GM18858 (cell line): ENCODE measurements around the gene IGF2BP2.
"Not testable (repeated sequence)": the region's sequence is repeated elsewhere in the genome, so short reads cannot be mapped to it uniquely, and the experiment has no call there.

Experiments
- ATAC-seq: cut with Tn5 transposase; IDR thresholded peaks from one replicate; pipeline ENCODE4 v1.9.1; 2021; ENCODE audit not compliant: unreplicated experiment

Gene IGF2BP2

DNA sequence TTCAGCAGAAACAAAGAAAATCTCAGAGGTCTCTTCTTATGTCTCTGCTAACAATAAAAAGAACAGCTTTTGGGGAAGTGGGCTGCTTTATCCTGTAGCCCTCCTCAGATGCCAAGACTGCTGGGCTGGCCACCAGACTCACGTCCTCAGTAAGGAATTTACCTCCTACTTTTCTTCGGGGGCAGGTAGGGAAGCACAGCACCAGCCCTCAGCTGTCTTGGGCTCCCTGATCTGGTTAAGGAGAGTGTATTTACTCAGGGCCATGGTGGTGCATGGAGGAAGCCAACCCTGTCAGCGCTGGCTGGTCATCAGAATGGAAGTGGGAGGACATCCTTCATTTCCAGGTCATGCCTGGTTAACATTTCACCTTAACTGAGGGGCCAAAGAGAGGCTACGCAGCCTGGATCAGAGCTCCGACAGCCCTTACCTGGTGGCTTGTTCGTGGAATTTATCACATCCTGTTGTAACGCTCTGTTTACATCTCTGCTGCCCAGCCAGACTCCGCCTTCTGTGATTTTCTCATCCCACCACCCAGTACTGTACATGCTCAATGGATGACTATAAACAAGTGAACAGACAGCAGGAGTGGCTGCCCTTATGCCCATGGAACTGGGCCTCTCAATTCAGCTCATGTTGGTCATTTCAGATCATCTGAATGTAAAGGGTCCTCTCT, 108.3 kb downstream of the IGF2BP2 start:
- ATAC-seq: no peak

DNA sequence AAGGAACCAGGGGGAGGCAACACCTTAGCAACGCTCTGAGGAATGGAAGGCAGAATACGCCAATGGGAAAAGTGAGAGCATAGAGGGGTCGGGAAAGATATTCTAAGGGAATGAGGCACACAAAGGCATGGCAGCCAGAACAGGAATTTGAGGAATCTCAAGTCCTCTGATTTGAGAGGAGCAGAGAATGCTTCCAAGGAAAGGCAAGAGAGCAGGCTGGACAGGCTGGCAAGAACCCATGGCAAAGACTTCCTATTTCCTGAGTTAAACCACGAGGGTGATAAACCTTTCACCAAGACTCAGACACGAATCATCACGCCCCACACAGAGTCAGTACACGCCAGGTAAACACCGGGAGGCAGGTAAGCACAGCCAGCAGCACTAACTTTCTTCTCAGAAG, 109.8 kb downstream of the IGF2BP2 start:
- no peak for ATAC-seq

DNA sequence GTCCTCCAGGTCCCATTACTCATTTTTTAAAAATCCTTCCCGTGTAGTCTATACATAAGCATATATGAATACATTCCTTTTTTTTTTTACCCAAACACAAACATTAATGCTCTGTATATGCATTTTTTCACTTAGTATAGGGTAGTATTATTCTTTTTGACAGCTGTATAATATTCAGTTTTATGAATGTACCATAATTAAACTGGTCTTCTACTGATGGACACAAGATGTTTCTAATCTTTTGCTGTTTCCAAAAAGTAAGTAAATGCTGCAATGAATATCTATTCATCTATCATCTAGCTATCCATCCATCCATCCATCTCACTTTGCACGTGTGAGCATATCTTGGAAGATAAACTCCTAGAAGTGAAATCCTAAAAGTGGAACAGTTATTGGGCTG, 110.8 kb downstream of the IGF2BP2 start:
- no peak for ATAC-seq

DNA sequence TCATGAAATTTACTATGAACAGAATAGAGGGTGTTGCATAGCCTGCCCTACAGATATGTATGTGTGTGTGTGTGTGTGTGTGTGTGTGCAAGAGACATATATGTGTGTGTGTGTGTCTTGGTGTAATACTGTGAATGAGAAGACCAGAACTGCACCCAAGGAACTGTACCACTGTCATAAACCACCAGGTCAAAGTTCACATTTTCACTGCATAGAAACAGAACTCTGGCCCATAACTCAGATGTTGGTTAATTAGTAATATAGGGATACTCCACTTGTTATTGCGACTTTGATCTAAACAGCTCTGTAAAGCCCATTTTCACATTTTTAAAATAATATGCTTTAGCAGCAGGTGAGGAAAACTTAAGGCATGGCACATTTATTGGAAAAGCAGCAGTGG, 111.8 kb downstream of the IGF2BP2 start:
- no peak for ATAC-seq

DNA sequence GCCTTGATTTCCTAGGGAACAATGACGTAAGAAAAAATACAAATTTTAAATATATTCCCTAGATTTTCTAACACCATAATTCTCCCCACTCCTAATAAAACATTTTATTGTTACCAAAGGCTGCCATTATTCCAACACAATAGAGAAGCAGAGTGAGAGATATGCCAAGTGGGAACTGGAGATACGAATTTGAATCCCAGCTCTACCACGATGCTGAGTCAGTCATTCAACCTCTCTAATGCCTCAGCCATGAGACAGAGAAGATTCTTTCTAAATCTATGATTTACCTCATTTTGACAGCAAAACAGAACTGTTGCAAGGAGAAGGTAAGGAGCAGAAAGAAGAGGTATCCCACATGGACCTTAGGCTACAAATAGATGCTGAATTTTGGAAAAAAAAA, 112.5 kb downstream of the IGF2BP2 start:
- no peak for ATAC-seq

DNA sequence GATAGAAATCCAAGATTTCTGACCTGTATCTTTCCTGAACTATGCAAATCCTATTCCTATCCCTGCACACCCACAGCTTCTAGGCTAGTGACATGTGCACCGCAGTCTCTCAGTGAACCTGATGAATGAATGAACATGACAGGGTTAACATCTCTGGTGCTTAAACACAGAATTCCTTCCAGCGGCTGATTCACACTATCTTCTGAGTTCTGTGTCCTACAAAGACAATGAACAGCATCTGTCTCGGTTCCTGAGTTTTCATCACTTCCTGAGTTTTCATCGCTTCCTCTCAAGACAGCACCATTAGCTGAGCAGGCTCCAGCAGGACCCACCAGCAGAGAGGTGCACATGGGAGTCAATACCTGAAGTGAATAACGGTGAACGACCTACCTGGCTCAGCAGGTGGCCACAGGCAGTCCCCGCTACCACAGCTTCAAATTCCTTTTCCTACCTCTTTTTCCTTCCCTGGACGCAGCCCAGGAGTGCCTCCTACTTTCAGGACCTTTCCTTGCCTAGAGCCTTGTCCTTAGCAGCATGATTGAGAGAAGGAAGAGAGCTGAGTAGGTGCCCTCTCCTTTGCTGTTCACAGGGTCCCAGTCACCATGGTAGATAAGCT, 113.5 kb downstream of the IGF2BP2 start:
- ATAC-seq: no peak

DNA sequence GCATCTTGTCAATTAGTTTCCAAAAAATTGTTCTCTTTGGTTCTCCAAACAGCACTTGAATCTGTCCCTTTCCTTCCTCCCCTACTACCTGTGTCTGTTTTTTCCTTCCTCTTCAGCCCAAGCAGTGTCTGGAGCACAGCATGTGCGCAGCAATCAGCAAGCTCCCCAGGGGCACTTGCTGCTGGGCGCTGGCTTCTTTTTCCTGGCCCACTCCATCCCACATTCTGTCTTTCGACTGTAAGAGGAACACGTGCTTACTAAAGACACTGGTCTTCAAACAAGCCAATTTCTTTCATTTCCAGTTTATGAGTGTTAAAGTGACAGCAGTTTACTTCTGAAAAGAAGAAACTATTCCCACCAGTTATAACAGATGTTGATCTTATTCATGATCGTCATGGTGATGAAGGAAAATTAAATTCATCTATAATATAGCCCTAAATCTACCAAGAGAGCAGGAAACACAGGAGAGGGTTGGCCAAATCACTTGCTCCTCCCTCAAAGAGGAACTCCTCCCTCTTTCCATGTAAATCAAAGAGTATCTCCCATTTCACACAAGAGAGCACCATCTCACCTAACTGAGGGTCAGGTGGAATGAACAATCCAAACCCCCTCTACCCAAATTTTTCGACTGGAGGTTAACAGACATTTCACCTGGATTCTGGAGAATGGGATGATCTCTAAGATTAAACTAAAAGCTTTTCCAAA, 115.4 kb downstream of the IGF2BP2 start:
- ATAC-seq: no peak

DNA sequence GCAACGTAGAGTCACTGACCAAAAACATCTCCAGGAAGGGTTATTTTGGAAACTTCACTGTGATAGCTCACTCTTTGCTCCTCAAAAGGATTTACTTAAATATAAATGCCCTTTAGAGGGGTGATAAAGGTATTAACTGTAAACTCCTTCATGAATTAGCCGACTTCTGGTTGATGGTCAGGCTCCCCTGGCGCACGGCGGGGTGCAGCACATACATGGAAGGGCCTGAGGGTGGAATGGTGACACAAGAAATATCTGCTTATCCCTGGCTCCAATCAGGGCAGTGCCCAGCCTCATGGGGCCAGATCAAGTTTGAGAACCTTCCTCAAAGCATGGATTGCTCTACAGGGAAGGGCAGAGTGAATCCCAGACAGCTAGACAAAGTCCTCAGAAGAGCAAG, 116.5 kb downstream of the IGF2BP2 start:
- no peak for ATAC-seq

DNA sequence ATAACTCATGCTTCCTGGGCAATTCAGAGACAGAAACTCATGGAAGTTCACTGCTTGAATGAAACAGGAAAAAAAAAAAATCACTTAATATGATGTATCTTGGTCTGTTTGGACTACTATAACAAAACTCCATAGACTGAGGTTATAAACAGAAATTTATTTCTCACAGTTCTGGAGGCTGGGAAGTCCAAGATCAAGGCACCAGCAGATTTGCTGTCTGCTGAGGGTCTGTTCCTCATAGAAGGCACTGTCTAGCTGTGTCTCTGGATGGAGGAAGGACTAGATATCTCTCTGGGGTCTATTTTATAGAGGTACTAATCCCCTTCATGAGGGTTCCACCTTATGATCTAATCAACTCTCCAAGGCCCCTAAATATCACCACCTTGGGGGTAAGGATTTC, 119.3 kb downstream of the IGF2BP2 start:
- no peak for ATAC-seq

DNA sequence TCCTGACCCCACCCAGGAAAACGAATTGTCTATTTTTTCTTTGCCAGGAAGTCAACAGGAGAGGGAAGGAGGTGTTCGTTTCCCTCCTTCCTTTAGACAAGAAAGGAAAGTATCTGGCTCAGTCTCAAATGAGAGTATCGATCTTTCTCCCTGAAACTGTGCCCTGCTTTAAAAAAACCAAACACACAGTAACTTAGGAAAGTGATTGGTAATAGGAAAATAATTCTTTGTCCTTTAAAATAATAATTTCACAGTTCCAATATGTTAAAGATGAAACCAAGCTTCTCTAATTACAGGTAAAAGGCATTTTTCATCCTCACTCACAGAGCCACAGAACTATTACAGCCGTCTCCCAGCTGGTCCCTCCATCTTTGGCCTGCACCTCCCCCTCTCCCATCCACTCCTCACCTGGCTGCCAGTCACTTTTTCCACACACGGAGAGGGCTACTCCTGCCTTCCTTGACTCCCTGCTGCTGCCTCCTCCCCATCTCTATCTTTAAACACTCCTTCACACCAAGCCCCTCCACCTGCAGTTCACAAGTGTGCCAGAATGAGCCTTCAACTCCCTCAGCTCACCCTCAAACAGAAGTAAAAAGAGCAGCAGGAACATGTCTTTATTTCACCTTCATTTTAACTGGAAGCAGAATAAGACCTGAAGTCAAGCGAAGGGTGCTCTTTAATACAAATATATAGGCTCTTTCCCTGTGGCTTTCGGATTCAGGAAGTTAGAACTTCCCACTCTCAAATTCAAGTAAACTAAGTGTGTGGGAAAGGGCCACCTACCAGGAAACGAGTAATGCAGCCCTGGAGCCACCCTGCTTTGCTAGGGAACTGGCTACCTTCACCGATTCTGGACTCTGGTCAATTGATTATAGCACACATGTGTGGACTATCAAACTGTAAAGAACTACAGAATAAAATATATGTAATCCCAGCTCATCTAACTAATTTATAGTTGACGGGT, 122.3 kb downstream of the IGF2BP2 start:
- no peak for ATAC-seq

DNA sequence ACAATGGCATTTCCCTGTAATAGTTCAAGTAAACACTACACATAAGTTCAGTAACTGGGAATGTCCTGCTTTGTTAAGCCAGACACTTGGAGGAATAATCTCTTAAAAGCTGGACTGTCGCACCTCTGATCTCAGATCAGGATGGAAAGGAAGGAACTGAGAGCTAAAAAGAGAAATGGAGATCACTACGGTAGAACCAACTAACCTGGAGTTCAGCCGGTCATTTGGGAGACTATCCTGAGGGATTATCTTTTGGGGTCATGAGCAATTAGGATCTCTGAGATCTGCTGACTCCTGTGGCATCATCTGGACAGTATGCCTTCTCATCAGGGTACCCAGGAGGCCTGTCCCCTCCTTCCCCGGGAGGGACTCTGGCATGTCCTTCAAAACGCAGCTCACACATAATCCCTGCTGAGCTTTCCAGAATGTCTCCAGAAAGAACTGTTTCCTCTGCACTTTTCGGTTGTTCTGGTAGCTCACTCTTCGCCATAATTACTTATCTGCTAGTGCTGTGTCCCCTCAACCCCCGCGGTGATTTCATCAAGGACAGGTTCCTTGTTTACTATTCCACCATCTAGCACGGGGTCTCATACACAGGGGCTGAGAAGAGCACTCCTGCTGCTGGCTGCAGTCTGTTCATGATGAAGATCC, 123.1 kb downstream of the IGF2BP2 start:
- ATAC-seq: no peak

DNA sequence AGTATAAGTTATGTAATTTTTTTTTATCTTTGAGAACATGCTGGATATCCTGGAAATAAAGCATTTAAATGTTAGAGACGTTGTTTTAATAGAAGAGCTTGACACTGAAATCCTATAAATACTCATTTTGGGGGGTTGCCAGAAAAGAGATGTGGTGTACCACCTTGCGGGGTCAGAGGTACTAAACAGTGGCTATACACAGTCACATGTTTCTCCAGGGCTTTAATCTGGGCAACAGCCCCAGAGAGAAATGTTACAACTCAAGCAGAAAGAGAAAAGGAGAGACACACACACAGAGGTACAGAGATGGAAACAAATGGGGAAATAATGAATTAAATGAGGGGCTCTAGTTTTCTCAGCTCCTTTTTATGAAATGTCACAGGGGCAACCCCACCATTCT, 124.9 kb downstream of the IGF2BP2 start:
- ATAC-seq: no peak

DNA sequence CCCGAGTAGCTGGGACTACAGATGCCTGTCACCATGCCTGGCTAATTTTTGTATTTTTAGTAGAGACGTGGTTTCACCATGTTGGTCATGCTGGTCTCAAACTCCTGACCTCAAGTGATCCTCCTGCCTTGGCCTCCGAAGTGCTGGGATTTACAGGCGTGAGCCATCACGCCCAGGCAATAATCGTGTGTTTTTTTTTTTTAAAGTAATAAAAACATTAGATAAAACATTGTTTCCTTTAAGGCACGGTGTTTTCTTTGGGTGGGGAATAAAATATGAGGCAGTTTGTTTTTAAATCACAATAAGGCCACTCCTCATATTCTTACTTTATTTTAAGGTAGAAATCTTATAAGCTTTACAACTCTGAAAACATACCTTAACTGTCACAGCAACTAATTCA, 127.6 kb downstream of the IGF2BP2 start:
- not testable (repeated sequence) for ATAC-seq

DNA sequence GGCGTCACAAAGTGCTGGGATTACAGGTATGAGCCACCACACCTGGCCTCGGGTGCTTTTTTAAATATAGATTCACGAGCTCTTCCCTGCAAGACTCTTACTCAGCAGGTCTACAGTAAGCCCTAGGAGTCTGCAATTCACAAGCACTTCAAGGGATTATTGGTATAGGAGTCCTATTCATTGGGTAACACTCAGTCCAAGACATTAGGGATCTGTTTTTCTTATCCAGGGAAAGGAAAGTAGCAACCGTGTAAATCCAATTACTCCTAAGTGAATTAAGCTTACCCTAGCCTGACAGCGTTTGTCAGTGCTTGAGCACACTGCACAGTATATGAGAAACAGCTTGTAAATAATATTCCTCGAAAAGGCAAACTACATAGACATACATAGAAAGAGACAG, 128.8 kb downstream of the IGF2BP2 start:
- no peak for ATAC-seq

DNA sequence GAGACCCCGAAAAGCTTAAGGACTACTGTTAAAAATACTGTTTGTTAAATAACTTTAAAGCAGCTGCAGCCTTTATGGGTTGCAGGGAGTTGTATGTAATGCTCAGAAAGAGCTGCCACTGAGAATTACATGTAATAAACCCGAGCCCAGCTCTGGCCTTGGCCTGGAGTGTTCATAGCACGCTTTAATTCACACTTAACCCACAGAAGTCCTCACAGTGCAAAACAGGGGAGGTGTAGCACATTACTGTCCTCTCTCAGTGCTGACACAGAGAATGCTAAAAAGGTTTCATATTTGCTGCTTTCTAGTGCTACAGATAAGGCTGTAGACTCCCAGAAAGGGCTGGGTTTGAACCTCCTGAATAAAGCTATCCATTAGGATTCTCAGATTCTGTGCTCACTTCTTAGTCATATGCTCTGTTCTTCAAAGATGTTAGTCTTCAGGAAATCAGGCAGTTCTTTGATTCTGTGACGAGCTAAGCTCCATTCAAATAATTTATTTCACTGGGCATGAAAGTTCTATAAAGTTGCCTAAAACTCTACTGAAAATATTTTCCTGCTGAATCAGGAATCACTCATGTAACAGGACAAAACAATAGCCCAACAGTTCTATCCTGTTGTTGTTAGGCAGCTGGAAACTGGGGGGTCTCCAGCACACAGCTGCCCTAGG, 130.7 kb downstream of the IGF2BP2 start:
- no peak for ATAC-seq

DNA sequence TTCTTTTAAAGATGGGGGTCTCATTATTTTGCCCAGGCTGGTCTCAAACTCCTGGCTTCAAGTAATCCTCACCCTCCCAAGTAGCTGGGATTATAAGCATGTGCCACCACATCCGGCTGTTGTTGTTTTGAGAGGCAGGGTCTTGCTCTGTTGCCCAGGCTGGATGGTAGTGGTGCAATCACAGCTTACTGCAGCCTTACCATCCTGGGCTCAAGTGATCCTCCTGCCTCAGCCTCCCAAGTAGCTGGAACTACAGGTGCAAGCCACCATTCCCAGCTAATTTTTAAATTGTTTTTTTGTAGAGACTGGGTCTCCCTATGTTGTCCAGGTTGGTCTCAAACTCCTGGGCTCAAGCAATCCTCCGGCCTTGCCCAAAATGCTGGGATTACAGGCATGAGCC, 133.2 kb downstream of the IGF2BP2 start:
- ATAC-seq: no peak

DNA sequence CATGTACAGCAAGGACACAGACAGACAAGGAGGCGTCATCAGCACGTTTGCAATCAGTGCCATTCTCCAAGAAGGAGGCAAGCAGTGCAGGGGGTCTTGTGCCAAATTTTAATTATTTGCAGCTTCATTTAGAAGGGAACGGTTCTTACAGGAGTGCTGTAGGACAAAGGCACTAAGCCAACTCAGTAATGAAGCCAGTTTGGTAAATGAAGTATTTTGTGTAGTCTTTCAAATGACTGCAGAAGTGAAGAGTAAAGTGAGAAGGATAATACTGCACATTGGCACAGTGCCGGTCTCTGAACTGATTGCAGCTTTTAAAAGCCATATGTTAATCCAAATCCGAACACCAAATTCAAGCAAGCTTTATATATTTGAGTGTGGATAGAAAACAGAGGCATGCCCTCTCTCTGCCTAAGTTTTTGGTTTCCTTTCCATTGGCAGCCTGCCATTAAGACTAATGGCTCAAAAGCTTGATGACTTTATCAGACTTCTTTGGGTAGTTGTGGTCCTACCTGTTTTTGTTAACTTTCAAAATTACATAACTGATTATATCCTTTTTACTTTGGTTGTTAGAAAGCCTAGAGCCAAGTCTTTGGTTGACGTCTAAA, 137.5 kb downstream of the IGF2BP2 start:
- ATAC-seq: no peak

DNA sequence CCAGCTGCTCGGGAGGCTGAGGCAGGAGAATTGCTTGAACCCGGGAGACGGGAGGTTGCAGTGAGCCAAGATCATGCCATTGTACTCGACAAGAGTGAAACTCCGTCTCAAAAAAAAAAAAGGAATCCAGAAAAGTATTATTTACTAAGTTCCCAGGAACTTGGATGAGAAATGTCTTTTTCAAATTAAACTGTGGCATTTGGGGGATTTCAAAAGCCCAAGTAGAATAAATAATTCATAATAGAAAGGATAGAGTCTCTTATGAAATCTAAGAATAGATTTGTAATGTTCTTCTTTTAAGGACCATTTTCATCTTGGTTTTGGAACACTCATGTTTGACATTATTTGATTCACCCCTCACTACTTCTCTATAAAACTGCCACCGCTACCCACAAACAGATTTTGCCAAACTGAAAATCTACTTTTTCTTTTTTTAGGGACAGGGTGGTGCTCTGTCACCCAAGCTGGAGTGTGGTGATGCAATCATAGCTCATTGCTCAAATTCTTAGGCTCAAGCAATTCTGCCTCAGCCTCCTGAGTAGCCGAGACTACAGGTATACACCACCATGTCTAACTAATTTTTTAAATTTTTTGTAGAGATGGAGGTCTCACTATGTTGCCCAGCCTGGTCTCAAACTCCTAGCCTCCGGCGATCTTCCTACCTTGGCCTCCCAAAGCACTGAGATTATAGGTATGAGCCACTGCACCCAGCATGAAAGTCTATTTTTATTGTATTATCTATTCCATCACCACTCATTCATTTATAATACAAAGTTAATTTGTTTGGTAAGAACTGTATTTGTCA, 139.4 kb downstream of the IGF2BP2 start:
- ATAC-seq: no peak

DNA sequence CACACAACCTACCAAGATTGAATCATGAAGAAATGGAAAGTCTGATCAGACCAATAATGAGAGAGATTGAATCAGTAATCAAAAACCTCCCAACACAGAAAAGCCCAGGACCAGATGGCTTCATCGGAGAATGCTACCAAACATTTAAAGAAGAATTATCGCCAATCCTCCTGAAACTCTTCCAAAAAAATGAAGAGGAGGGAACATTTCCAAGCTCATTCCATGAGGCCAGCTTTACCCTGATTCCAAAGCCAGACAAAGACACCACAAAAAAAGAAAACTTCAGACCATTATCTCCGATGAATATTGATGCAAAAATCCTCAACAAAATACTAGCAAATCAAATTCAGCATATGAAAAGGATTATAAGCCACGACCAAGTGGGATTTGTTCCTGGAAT, 144.6 kb downstream of the IGF2BP2 start:
- ATAC-seq: no peak
